ACHN (cell line): ENCODE data around the gene AGBL1.
A peak's percentile ranks its signal among the peaks of the same experiment; 100 is the strongest.
"Not testable (repeated sequence)": the region's sequence is repeated elsewhere in the genome, so short reads cannot be mapped to it uniquely, and the experiment has no call there.

Experiments
- DNase-seq: peaks from one replicate; pipeline ENCODE4 v3.0.0-alpha.2; 2015
- in situ Hi-C: cut with HindIII; loops from 2 replicates; pipeline ENCODE4 v1.10.0; 2017; ENCODE audit warnings: low sequenced_read_pairs, low pct_ligation_motif_present, low pct_unique_long_range_greater_than_20kb

The AGBL1 gene

GRCh38 chr15:86878844-86879243, 799.2 kb downstream of the AGBL1 start:
- DNase-seq, in situ Hi-C loops: not testable (repeated sequence)

DNA sequence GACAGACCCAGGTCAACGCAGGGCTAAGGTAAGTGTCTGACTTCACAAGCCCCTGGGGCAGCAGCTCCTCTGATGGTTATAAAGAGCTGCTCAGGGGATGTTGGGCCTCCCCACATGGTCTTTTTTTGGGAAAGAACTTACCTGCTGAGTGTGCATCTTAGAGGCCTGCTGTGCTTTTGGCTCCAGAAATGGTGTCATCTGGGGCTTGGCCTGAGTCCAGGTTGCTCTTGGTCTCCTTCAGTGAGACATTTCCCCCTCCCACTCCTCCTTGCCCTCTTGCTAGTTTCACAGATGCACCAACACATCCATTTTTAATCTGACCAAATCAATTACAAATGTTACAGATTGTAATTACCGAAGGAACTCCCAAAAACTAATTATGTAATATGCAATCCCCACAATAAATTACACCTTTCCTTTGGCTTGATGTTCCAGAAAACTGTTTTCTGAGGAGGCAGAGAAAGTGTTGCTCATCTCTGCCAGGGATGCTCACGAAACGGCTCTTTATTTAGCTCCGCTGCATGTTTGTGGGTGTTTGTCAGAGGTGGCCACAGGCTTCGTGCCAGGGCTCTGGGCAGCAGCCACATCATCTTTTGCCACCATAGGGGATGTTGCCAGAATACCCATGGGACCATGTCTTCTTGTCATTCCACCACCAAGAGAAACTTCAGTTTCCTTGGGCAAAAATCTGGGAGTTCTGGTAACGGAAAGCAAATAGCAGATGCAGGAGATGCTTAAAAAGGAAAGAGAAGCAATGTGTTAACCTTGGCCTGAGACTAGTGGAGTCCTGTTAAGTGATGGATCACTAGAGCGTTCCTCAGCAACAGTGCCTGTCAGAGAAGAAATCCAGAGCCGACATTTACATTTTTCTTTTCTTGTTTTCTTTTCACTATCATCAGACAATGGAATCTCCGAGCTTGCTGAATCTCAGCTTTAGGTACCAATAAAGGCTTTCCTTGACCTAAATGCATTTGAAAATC, 799.9 kb downstream of the AGBL1 start:
- no peak for DNase-seq
- in situ Hi-C loops = no loop called here

GRCh38 chr15:86885616-86886015, 805.9 kb downstream of the AGBL1 start:
- no peak for DNase-seq
- in situ Hi-C loops = no loop called here

DNA sequence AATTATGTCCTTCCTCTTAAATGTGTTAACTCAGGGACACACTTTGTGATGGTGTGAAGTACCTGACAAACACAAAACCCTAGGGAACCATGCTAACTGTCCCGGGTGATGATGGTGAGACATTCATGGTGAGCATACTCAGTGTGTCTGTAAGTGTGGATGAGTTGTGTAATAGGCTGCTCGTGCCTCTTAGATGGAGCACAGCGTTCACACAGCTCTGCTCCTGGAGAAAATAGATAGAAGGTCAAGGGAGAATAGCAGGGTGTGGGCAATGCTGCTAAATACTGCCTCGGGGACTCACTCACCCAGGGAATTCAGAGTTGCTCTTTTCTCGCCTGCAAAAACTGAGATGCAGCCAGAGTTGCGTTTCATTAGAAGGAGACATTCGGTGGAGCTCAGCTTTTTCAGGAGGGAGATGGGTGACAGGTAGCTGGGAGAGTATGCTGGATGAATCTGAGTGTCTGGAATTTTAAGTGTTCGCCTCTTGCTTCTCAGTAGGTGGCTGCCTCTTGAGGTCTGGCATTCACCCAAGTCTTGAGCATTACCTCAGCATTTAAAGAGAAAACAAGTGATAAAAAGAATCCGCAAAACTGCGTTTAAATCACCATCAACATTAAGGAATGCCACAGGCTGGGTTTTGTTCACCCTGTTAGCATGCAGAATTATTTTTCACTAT, 813.2 kb downstream of the AGBL1 start:
- peak; percentile 67 for DNase-seq
- in situ Hi-C loops = no loop called here

GRCh38 chr15:86894269-86894668, 814.6 kb downstream of the AGBL1 start:
- DNase-seq = no peak
- in situ Hi-C loops = no loop called here

DNA sequence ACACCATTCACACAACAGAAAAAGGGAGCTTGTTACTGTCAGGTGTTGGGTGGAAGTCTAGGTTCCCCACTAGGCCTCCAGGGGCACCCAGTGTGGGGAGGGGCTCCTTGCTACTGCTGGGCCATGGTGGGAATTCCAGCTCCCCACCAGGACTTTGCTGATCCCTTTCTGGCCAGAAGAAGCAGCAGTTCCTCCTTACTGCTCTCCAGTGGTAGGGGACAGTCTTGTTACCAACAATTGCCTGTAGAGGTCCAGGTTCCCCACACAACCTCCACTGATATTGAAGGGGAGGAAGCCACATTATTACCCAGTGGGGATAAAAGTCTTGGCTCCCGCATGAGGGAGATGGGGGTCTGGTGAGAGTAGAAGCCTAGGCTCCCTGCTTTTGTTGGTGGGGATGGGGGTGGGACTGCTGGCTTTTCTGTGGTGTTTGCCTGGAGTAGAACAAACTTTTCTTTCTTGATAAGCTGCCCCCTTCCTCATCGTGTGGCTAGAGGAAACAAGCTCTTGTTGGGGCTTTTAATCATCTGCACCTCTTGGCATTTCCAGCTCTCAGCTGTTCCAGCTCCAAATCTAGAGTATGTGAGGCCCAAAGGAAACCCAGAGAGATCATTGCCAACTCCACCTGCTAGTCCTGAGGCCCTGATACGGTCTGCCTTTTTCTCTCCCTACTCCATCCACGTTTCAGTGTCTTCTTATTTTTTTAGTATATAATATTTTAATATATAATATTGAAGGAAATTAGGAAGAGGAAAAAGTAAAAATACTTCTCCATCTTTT, 824.2 kb downstream of the AGBL1 start:
- no peak for DNase-seq
- in situ Hi-C loops = no loop called here

DNA sequence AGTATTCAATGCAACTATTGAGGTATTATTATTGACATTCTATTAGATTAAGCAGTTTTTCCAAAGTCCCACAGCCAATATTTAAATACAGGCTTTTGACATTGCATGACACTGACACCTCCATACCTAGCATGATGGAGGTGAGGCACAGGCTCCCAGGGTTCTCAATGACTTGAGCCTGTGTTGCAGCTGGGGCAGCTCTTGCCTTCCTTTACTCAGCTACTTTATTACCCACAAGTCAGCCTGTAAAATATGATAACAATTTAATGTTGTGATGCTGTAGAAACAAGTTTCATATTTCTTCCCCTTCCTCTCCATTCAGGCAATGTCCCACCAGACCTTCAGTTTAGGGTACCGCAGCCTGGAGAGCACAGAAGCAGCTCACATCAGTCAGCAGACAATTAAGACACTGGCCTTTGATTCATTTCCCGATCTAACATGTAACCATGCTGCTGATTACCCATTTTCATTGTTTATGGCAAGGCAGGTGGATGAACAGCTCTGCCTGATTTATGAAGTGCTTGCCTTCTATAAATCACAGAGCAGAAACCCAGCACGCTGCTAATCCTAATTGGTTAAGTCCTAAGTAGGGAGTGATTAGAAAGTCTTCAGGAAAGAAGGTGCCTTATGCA, 826.1 kb downstream of the AGBL1 start:
- DNase-seq = no peak
- in situ Hi-C loops = no loop called here

- in situ Hi-C loops = no loop called here
- DNase-seq = no peak
Observed at GRCh38 chr15:86906376-86906775, 826.7 kb downstream of the AGBL1 start.

- DNase-seq = no peak
- in situ Hi-C loops = no loop called here
Observed at GRCh38 chr15:86911022-86911421, 831.4 kb downstream of the AGBL1 start.

DNA sequence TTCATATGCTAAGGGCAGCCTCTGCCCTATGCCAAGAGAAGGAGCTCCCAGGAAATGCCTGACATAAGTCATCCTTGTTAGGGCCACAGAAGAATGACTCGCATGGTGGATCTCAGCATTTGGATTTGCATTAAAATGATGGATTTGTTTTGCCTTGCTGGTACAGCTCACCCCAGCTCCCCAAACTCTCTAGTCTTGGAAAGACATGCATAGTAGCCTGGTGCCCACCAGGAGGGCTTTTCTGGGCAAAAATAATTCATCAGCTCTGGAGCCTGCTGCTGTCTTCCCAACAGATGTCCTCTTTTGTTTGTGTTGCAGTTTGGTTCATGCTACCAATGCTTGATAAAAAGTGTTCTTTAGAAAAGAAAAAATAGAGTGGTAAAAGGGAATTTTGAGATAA, 833.0 kb downstream of the AGBL1 start:
- in situ Hi-C loops = no loop called here
- DNase-seq = no peak

DNA sequence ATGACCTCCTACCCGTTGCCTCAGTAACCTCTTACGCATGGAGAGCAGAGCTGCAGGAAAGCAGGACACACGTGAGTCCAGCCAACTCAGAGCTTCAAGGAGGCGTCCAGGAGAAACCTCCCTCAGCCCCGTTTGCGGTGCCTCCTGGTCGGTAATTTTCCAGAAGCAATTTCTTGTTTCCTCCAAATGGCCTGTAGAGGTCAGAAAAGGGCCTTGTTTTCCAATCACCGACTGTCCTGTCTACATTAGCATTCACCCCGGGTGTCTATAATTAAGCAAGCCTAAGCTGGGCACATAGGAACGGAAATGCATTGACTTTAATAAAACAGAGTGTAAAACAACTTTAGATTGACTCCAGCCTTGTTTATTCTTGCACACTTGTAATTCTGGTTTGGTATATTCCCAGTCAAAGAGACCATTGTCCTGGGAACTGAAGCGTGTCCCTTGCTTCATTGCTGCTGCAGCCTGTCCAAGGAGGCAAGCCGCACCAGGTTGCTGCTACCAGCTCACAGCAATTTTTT, 836.2 kb downstream of the AGBL1 start:
- in situ Hi-C loops = no loop called here
- DNase-seq = peak; percentile 47

DNA sequence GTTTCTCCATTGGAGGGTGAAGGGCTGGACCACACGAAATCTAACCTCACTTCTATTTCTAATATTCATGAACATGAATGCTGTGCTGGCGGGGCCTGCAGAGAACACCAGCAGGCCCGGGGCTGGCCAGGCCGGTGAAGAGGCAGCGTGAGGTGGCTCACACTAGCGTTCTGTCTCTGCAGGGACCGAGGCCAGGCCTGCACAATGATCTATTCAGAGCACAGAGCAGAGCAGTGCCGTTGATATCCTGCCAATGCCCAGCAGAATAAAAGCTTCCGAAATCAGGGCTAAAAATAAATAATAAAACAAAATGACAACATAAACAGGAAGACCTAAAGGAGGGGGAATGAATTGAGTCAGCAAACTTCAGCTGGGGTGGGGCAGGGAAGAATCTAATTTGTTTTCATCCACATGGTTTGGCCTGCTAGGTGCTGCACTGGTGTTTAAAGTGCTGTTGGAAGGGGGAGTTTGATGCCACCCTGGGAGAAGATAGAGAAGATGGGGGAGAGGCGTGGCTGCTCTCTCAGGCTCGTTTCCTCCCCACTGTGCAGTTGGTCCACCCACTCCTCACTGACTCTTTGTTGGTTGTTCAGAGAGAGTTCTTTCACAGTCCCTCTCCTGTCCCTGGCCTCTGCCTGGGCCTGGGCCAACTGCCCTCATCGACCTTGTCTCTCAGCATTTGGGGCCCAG, 837.1 kb downstream of the AGBL1 start:
- in situ Hi-C loops = no loop called here
- DNase-seq = no peak

- in situ Hi-C loops = no loop called here
- DNase-seq = no peak
Observed at GRCh38 chr15:86917361-86917671, 837.6 kb downstream of the AGBL1 start.

- in situ Hi-C loops = no loop called here
- no peak for DNase-seq
Observed at GRCh38 chr15:86919581-86919980, 839.9 kb downstream of the AGBL1 start.

- in situ Hi-C loops = no loop called here
- no peak for DNase-seq
Observed at GRCh38 chr15:86929461-86929860, 849.8 kb downstream of the AGBL1 start.

DNA sequence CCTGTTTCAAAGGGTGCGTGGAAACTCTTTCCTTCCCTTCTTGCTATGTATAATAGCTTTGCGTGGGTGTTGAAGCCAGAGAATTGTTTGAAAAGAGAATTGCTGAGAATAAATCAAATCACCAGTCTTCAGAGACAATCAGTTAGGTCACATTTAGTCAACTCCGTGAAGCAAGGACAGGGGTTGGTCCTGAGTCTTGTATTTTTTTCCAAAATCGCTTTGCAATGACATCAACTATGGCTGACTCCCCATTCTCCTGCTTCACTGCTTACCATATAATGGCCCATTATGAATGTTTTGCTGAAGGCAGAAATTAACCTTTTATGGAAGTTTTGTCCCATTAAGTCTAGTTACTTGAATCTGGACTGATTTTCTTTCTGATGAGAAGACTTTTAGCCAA, 852.8 kb downstream of the AGBL1 start:
- in situ Hi-C loops = no loop called here
- no peak for DNase-seq

GRCh38 chr15:86935841-86936240, 856.2 kb downstream of the AGBL1 start:
- DNase-seq = no peak
- in situ Hi-C loops = no loop called here

GRCh38 chr15:86942285-86942684, 862.6 kb downstream of the AGBL1 start:
- in situ Hi-C loops = no loop called here
- DNase-seq = no peak
